ENCODE measurements around the gene CAPN11. TPM values are rescaled to one million over a fixed set of nuclear protein-coding genes. Genes with fewer than 3 reads are reported as not detected.

Gene CAPN11
- total and polyA plus RNA-seq, 4 experiments from 2014 or later = not detected

DNA sequence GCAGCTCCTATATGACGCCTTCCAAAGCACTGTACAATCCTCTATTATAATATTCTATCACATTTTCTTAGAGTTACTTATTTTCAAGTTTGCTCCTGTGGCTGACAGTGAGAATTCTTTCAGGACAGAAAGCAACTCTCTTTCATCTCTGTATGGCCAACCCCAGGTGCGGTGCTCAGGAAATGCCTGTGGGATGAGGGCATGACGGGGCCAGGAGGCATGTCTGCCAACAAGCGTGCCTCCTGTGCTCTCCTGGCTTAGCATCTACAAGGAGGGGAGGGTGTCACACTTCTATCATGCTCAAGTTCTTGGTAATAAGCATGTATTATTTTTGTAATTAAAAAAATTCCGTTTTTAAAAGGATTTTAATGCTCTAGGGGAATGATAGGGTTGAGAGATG is 42.8 kb upstream of the CAPN11 start:
- peaks cover 38% of the 10 kb centered on the region for H3K36me3 ChIP-seq (ENCODE audit: insufficient read depth, low read length)
- H3K27me3 Mint-ChIP-seq = no peaks in the 10 kb centered on the region
- no peak overlapping the region for H3K4me3 Mint-ChIP-seq
- H3K27ac ChIP-seq (ENCODE audit: low read depth, low read length) = no peak overlapping the region
- H3K27me3 ChIP-seq (ENCODE audit: insufficient read depth, low read length) = no peaks in the 10 kb centered on the region
- H3K4me1 ChIP-seq (ENCODE audit: insufficient read depth, low read length) = peaks cover 45% of the 10 kb centered on the region
- H3K4me3 ChIP-seq (ENCODE audit: low read length in 2 of 2) = no peak overlapping the region
- DNase-seq = no peak
- ChIA-PET CTCF (ENCODE audit: partially characterized antibody) (no interaction called here), POLR2A (ENCODE audit: partially characterized antibody) (no interaction called here)
- H3K27ac Mint-ChIP-seq = peak overlapping the region in 4 of 7 donors; percentile 39 to 73 (median 56)
- H3K36me3 Mint-ChIP-seq = peaks cover 39 to 49% of the 10 kb centered on the region in 2 donors
- no peaks in the 10 kb centered on the region for H3K9me3 Mint-ChIP-seq
- H3K4me1 Mint-ChIP-seq = peaks cover 34 to 48% (median 38%) of the 10 kb centered on the region in 4 donors
- intact Hi-C loops (cut with micrococcal nuclease) = no loop called here
- no peaks in the 10 kb centered on the region for H3K9me3 ChIP-seq (ENCODE audit: control insufficient read depth in 1 of 2, low read length in 2 of 2)

DNA sequence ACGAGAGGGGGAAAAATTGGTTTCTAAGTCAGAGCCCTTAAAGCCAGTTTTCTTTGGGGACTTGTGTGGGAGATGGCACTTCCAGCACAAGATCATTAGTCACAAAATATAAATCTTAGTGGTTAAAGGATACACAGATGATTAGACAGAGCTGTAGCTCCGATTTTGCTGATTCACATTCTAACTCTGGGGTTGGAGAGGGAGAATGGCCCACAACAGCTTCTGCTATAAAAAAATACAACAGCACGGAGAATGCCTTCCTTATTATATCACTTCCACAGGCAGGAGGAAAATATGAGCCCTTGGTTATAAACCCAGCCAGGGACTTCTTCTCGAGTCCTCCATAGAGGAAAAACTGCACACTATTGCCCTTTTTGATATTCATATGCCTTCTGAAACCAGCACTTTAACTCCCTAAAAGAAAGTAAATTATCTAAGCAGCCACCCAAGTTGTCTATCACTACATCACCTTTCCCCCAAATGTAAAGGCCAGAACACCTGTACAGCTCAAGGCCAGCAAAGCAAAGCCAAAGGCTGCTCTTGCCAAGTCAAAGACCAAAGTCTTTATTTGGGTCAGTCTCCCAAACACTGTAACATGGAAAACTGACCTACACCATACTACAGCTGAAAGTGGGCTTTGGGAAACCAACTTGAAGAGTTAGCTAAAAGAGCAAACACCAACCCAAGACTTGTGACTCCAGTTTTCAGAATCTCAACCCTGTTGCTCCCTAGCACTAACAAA is 41.8 kb upstream of the CAPN11 start:
- Mint-ChIP-seq H3K9me3 (no peaks in the 10 kb centered on the region), H3K36me3 (peaks cover 29 to 40% of the 10 kb centered on the region in 2 donors), H3K4me1 (peaks cover 34 to 55% (median 41%) of the 10 kb centered on the region in 4 donors), H3K27me3 (no peaks in the 10 kb centered on the region), H3K4me3 (peak overlapping the region in 1 of 8 donors; percentile 52), H3K27ac (peak overlapping the region in 6 of 7 donors; percentile 17 to 67 (median 46))
- ChIA-PET POLR2A (ENCODE audit: partially characterized antibody) (no interaction called here), CTCF (ENCODE audit: partially characterized antibody) (interaction anchor here (0.7 to 1.0 kb wide), 3 partner anchors 15 to 593 kb away, joined by 3 to 4 read pairs (median 3); no protein-coding TSS in a partner anchor)
- intact Hi-C loops (cut with micrococcal nuclease) = no loop called here
- Histone ChIP-seq H3K27ac (ENCODE audit: low read depth, low read length) (no peak overlapping the region), H3K4me3 (ENCODE audit: low read length in 2 of 2) (no peak overlapping the region), H3K27me3 (ENCODE audit: insufficient read depth, low read length) (no peaks in the 10 kb centered on the region), H3K9me3 (ENCODE audit: control insufficient read depth in 1 of 2, low read length in 2 of 2) (no peaks in the 10 kb centered on the region), H3K36me3 (ENCODE audit: insufficient read depth, low read length) (peaks cover 30% of the 10 kb centered on the region), H3K4me1 (ENCODE audit: insufficient read depth, low read length) (peaks cover 54% of the 10 kb centered on the region)
- DNase-seq = no peak

DNA sequence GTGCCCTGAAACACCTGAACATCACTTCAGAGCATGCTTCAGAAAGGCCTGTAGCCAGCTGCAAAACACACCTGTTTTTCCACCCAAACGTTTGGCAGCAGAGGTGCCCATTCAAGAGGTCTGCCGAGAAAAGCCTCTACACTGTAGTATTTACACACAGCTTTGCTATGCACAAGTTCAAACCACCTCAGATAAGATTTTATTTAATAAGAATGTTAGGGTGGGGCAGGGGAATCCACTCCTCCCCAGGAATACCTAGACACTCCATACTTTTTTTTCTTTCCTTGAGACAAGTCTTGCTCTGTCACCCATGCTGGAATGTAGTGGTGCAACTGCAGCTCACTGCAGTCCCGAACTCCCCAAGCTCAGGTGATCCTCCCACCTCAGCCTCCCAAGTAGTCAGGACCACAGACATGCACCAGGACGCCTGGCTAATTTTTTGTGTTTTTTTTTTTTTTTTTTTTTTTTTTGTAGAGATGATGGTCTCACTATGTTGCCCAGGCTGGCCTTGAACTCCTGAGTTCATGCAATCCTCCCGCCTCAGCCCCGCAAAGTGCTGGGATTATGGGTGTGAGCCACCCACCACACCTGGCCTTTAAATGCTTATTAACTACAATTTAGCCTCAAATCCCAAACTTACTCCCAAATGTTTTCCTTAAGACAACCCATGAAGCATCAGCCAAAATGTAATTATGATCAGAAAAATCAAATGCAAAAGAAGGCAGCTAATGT is 41.1 kb upstream of the CAPN11 start:
- Histone ChIP-seq H3K9me3 (ENCODE audit: control insufficient read depth in 1 of 2, low read length in 2 of 2) (no peaks in the 10 kb centered on the region), H3K27me3 (ENCODE audit: insufficient read depth, low read length) (no peaks in the 10 kb centered on the region), H3K27ac (ENCODE audit: low read depth, low read length) (no peak overlapping the region), H3K4me1 (ENCODE audit: insufficient read depth, low read length) (peaks cover 61% of the 10 kb centered on the region), H3K36me3 (ENCODE audit: insufficient read depth, low read length) (peaks cover 24% of the 10 kb centered on the region), H3K4me3 (ENCODE audit: low read length in 2 of 2) (no peak overlapping the region)
- Mint-ChIP-seq H3K27me3 (no peaks in the 10 kb centered on the region), H3K27ac (peak overlapping the region in 5 of 7 donors; percentile 8 to 78 (median 32)), H3K4me1 (peaks cover 35 to 60% (median 45%) of the 10 kb centered on the region in 4 donors), H3K36me3 (peaks cover 23 to 34% of the 10 kb centered on the region in 2 donors), H3K4me3 (peak overlapping the region in 2 of 8 donors; percentile 0 to 52), H3K9me3 (no peaks in the 10 kb centered on the region)
- ChIA-PET POLR2A (ENCODE audit: partially characterized antibody) (interaction anchor here (0.6 kb wide), 1 partner anchor 15 kb away, joined by 3 read pairs; no protein-coding TSS in a partner anchor), CTCF (ENCODE audit: partially characterized antibody) (interaction anchor here (0.7 to 1.0 kb wide), 3 partner anchors 8 to 593 kb away, joined by 3 to 4 read pairs (median 3); no protein-coding TSS in a partner anchor)
- intact Hi-C loops (cut with micrococcal nuclease) = no loop called here
- no peak for DNase-seq

DNA sequence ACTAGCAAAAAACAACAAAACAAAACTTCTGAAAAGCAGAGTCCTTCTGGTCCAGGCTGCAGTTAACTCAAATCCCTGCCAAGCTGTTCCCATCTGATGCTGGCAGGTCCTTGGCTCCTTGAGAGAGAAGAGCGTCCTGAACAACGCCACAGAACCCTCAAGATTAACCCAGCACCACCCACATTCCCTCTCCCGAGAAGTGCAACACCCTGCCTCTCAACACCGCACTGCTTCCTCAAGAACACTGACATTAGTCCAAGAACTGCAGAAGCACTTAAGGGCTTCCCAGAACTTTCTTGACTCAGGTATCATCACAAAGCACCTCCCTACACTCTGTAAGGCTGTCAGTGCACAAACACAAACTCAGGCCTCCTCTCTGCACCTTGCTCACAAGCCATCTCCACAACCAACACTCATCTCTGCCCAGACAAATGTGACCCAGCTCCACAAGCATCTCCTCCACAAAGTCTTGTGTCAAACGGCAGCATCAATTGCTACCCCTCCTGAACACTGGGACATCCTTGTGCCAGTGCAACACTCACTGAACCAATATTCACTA is 38.8 kb upstream of the CAPN11 start:
- no peak for DNase-seq
- no peak overlapping the region for H3K27ac ChIP-seq (ENCODE audit: low read depth, low read length)
- H3K4me3 Mint-ChIP-seq = peak overlapping the region in 5 of 8 donors; percentile 8 to 48 (median 29)
- no peaks in the 10 kb centered on the region for H3K27me3 Mint-ChIP-seq
- intact Hi-C loops (cut with micrococcal nuclease) = no loop called here
- peaks cover 9 to 20% of the 10 kb centered on the region in 2 donors for H3K36me3 Mint-ChIP-seq
- no peak overlapping the region for H3K4me3 ChIP-seq (ENCODE audit: low read length in 2 of 2)
- H3K9me3 ChIP-seq (ENCODE audit: control insufficient read depth in 1 of 2, low read length in 2 of 2) = no peaks in the 10 kb centered on the region
- no peaks in the 10 kb centered on the region for H3K9me3 Mint-ChIP-seq
- no peaks in the 10 kb centered on the region for H3K27me3 ChIP-seq (ENCODE audit: insufficient read depth, low read length)
- H3K36me3 ChIP-seq (ENCODE audit: insufficient read depth, low read length) = peaks cover 8% of the 10 kb centered on the region
- POLR2A ChIA-PET (ENCODE audit: partially characterized antibody) = no interaction called here
- peak overlapping the region in 4 of 7 donors; percentile 1 to 54 (median 45) for H3K27ac Mint-ChIP-seq
- peaks cover 57 to 82% (median 67%) of the 10 kb centered on the region in 4 donors for H3K4me1 Mint-ChIP-seq
- H3K4me1 ChIP-seq (ENCODE audit: insufficient read depth, low read length) = peaks cover 84% of the 10 kb centered on the region
- CTCF ChIA-PET (ENCODE audit: partially characterized antibody) = no interaction called here

DNA sequence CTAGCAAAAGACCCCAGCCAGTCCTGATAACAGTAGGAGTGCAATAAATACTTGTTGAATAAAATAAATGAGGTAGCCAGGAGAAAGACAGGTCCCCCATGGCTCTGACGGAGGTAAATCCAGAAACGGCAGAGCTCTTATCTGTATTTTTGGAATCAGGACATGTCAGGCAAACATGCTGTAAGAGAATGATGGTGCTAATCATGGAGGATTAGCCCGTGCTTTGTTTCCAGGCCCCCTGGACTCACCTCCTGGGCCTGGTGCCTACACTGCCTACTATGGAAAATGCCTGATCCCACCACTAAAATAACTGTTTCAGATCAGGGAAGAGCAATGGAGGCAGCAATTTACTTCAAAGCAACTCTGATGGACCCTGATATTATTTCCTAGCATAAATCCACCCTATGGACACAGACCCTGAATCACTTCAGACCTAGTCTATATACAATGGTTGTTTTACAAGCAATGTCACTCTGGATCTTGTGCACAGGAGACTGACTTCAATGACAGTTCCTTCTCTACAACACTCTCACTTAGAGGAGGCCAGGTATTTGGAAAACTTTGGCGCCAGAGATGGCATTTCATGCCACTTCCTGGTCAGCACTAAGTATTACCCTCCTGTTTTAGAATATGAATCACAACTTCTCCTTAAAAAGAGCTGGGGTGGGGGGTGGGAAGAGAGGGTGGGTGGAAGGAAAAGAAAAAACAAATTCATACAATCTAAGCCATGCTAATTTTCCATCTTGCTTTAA is 37.8 kb upstream of the CAPN11 start:
- Histone ChIP-seq H3K4me1 (ENCODE audit: insufficient read depth, low read length) (peaks cover 92% of the 10 kb centered on the region), H3K9me3 (ENCODE audit: control insufficient read depth in 1 of 2, low read length in 2 of 2) (no peaks in the 10 kb centered on the region), H3K27me3 (ENCODE audit: insufficient read depth, low read length) (no peaks in the 10 kb centered on the region), H3K4me3 (ENCODE audit: low read length in 2 of 2) (no peak overlapping the region), H3K36me3 (ENCODE audit: insufficient read depth, low read length) (no peaks in the 10 kb centered on the region), H3K27ac (ENCODE audit: low read depth, low read length) (no peak overlapping the region)
- Mint-ChIP-seq H3K27ac (peak overlapping the region in 6 of 7 donors; percentile 4 to 66 (median 54)), H3K36me3 (peaks cover under 1 to 11% of the 10 kb centered on the region in 2 donors), H3K9me3 (no peaks in the 10 kb centered on the region), H3K4me1 (peaks cover 57 to 84% (median 73%) of the 10 kb centered on the region in 4 donors), H3K4me3 (peak overlapping the region in 3 of 8 donors; percentile 9 to 24 (median 21)), H3K27me3 (no peaks in the 10 kb centered on the region)
- ChIA-PET POLR2A (ENCODE audit: partially characterized antibody) (interaction anchor here (0.7 kb wide), 1 partner anchor 10 kb away, joined by 3 read pairs; no protein-coding TSS in a partner anchor), CTCF (ENCODE audit: partially characterized antibody) (interaction anchor here (1.8 kb wide), 1 partner anchor 30 kb away, joined by 7 read pairs; no protein-coding TSS in a partner anchor)
- DNase-seq = no peak
- intact Hi-C loops (cut with micrococcal nuclease) = no loop called here

DNA sequence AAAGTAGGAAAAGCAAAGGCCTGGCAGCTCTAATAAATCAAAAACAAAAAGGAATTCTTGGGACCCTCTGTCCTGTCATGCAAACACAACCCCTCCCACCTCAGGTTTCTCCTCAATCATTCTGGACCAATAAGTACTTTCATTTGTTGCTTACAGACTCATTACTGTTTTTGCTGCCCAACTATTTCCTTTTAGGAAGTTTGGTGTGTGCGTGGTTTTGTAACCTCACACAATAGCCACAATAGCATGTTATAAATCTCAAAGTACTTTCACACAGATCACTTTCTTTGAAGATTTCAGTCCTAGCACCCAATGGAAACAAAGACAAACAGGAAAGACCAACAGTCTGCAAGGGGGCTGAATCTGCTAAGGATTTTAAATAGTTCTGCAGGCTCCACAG is 35.8 kb upstream of the CAPN11 start:
- Mint-ChIP-seq H3K4me3 (peak overlapping the region; percentile 54 to 77 (median 62)), H3K4me1 (peaks cover 59 to 78% (median 68%) of the 10 kb centered on the region in 4 donors), H3K27me3 (no peaks in the 10 kb centered on the region), H3K36me3 (peaks cover 0 to 10% of the 10 kb centered on the region in 2 donors), H3K9me3 (peaks cover 0 to 2% (median 0%) of the 10 kb centered on the region in 8 donors), H3K27ac (peak overlapping the region; percentile 74 to 94 (median 85))
- ChIA-PET POLR2A (ENCODE audit: partially characterized antibody) (interaction anchor here (0.9 to 1.0 kb wide), 2 partner anchors 27 to 50 kb away, joined by 3 read pairs; no protein-coding TSS in a partner anchor), CTCF (ENCODE audit: partially characterized antibody) (interaction anchor here (1.0 to 1.5 kb wide), 4 partner anchors 23 to 44 kb away, joined by 3 to 4 read pairs (median 3); no protein-coding TSS in a partner anchor)
- peak; percentile 29 to 52 (median 46) for DNase-seq
- Histone ChIP-seq H3K9me3 (ENCODE audit: control insufficient read depth in 1 of 2, low read length in 2 of 2) (no peaks in the 10 kb centered on the region), H3K36me3 (ENCODE audit: insufficient read depth, low read length) (no peaks in the 10 kb centered on the region), H3K4me1 (ENCODE audit: insufficient read depth, low read length) (peaks cover 80% of the 10 kb centered on the region), H3K4me3 (ENCODE audit: low read length in 2 of 2) (peak overlapping the region in 1 of 2 donors; percentile 26), H3K27me3 (ENCODE audit: insufficient read depth, low read length) (no peaks in the 10 kb centered on the region), H3K27ac (ENCODE audit: low read depth, low read length) (peak overlapping the region; percentile 52)
- intact Hi-C loops (cut with micrococcal nuclease) = no loop called here

All from CD4-positive, alpha-beta memory T cell (primary cell).